Embryonic facial prominence (tissue), 1 donor: Measurements from ENCODE around the gene BTN1A1.
"Not testable (repeated sequence)": the region's sequence is repeated elsewhere in the genome, so short reads cannot be mapped to it uniquely, and the experiment has no call there.

Experiments
- DNase-seq: peaks from one replicate; pipeline ENCODE4 v3.0.0-alpha.2; 2016; ENCODE audit errors: extremely low spot score

The BTN1A1 gene

GRCh38 chr6:26511033-26511432, 10.9 kb downstream of the BTN1A1 start:
- not testable (repeated sequence) for DNase-seq

GRCh38 chr6:26514984-26515383, 14.9 kb downstream of the BTN1A1 start:
- no peak for DNase-seq

DNA sequence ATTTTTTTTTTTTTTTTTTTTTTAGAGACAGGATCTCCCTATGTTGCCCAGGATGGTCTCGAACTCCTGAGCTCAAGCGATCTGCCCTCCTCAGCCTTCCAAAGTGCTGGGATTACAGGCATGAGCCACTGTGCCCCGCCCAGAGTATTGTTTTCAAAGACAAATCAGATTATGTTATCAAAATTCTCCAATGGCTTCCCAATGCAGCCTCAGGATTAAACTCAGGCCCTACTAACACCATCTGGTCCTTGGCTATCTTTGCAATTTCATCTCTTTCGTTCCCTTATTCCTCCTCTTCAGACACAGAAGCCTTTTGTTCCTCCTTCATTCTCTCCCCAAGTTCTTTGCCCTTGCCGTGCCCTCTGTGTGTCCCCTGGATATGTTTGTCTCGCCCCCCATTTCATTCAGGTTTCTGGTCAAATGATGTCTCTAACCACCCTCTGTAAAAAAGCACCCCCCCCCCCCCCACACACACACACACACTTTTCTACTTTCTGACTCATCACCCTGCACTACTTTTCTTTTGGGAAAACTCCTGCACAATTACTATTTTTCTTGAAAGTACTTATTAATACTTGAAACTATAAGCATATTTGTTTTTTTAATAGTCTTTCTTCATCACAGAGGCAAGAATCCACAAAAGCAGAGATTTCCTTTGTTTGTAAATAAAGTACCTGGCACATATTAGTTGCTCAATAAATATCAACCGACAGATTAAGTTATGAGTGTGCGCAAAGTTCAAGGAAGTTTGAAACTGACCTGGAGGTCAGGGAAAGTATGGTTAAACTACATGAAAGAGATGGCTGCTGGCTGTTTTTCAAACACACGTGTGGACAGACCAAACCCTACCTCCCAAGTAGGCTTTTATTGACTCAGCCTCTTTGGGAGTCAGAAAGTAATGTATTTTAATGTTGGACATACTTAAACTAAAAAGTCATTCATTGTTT, 16.7 kb downstream of the BTN1A1 start:
- DNase-seq = no peak

DNA sequence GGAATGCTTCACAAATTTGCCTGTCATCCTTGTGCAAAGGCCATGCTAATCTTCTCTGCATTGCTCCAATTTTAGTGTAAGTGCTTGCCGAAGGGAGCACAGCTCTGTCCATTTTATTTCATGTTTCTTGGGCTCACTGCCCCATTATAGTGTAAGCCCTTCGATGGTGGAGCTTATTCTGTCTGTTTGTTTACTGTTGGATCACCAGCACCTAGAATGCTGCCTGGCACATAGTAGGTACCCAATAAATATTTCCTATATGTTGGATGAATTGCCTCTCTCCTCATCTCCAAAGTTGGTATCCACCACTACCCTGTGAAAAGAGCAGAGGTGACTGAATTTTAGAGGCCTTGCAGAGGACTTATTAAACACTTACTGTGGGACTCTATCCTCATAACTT, 19.3 kb downstream of the BTN1A1 start:
- no peak for DNase-seq

DNA sequence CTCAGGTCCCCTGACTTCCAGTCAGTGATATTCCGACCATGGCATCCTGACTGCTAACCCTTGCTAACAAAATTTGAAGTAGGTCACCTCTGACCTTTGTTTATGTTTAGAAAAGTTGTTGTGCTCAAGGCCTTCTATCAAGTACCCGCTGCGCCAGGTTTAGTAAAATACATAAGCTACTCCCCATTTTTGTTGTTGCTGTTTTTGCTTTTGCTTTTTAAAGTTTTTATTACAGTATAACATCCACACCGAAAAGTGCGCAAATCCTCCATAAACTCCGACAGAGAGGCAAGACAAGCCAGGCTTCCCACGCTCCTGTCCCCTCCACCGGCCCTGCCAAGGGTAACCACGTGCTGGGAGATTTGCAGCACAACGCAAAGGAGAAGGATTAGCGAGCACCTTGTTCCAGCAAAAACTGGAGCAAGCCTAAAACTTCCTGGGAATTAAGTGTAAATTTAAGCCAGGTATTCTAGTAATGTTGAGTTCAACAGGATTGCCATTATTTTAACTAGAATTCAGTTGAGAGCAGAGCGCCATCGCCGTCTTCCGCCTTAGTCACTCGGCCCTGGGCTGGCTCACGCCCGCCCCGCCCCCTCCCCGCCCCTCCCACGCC, 20.2 kb downstream of the BTN1A1 start:
- DNase-seq = peak; percentile 68

DNA sequence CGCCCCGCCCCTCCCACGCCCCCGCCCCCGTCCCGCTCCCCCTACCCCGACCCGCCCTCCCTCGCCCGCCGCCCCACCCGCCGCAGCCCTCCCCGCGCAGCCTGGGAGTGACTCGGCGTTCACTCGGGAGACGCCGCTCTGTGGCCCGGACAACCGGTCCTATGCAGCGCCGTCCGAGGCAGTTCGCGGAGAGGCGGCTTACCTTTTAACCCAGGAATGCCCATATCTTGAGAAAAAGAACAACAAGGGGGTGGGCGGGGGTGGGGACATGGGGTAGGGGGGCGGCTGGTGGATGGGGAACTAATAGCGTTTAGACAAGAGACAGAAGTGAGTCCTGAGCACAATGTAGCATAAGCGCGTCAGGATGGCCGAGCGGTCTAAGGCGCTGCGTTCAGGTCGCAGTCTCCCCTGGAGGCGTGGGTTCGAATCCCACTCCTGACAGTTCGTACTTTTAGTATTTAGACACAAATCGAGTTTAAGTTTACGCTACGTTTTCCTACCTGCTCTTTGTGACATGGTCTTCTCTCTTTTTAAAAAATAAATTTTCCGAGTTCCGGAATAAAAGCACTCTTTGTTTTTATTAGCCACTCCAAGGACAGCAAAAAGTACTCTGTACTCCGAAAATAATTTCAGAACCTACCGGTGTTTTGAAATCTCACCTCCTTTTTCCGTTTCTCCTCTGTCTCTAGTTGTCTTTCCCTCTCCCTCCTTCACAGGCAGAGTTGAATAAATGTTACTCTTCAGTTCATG, 20.9 kb downstream of the BTN1A1 start:
- DNase-seq = peak; percentile 73

DNA sequence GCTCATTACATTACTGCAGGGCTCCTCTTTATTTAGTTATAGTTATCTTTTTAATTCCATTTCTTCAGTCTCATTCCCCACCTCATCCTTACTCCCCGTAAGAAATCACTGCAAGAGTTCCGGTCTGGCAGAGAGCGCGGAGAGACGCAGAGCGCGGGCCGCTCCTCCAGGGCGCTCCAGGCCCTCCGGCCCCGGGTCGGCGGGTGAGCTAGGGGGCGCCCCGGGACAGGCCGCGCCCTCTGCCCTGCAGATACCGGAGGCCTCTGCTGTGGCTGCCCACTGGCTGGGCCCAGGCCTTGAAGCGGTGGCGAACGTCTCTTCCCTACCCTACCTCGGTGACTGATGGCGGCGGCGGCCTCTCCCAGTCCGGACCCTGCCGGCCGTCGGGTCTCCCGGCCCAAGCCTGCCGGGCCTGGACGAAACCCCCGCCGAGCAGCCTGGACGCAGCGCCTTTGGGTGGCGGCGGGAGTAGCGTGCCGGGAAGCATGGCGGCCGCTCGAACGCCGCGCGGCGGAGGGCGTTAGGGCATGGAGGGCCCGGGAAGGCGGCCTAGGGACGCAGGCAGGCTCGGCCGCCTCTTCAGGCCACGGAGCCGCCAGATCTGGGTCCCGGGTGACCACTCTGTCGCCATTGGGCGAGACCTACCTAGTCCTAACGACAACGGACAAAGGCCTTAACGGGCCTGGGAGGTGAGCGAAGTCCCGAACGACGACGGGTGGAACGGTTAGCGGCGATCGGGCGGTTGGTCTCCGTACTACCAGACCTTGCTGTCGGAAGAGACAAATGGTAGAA, 21.7 kb downstream of the BTN1A1 start:
- no peak for DNase-seq

DNA sequence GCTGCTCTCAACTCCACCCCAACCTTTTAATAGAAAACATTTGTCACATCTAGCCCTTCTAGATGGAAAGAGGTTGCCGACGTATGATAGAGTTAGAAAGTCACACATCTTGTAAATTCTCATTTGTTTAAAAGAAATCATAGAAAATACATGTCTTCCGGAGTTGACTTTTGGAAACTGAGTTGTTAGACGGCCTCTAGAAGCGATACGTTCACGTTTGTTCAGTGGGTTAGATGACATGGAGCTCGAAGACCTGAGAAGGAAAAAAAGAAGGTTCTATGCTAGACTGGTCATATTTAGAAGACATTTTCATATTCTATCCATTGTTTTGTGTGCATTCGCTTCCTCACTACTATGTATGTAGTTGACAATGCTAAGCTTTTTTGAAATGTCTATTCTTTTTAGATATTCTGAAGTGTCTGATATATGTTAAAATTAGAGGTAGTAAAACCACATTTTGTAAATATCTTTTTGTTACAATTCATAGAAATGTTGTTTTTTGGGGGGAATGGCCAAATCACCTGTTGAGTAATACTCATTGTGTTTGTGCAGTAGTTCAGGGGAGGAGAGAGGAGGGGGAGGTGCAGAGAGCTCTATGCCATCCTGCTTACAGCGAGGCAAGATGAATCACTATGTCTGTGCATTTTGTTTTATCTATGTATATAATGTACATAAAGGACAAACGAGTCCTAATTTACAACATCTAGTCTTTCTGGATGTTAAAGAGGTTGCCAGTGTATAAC, 22.6 kb downstream of the BTN1A1 start:
- not testable (repeated sequence) for DNase-seq

DNA sequence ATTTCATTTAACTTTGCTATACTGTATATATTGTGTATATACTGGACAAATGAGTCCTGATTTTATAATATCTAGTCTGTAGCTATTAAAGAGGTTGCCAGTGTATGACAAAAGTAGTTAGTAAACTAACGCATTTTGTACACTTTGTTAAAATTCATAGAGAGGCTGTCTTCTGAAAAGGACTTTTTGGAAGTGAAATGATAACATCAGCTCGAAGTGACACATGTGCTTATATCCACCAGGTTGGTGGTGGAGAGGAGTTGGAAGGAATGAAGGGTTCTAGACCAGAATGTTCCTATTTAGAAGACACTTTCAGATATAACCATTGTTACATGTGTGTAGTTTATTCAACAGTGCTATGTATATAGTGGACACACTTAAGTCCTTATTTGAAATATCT, 24.2 kb downstream of the BTN1A1 start:
- DNase-seq = not testable (repeated sequence)

GRCh38 chr6:26524722-26525370, 24.7 kb downstream of the BTN1A1 start:
- no peak for DNase-seq

DNA sequence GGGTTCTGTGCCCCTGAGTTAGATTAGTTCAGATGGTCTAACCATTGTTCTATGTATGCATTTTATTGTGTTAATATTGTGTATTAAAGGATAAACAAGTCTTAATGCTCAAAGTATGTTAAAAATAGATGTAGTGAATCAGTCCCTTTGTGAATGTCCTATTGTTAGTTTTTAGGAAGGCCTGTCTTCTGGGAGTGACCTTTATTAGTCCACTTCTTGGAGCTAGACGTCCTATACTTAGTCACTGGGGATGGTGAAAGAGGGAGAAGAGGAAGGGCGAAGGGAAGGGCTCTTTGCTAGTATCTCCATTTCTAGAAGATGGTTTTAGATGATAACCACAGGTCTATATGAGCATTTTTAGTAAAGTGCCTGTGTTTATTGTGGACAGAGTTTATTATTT, 25.7 kb downstream of the BTN1A1 start:
- no peak for DNase-seq

DNA sequence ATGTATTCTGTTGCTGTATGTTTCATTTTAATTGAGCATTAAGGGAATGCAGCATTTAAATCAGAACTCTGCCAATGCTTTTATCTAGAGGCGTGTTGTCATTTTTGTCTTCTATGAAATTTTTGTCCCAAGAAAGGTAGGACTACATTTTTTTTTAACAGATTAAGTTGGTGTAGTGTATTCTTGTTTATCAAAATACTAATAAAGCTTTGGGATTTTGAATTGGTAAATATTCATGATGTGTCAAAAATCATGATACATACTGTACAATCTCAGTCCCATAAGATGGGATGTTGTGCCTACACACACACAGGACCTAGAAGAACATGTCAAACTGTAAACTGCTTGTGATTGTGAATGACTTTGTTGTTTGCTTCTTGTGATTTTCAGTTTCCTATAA, 26.8 kb downstream of the BTN1A1 start:
- DNase-seq = no peak

DNA sequence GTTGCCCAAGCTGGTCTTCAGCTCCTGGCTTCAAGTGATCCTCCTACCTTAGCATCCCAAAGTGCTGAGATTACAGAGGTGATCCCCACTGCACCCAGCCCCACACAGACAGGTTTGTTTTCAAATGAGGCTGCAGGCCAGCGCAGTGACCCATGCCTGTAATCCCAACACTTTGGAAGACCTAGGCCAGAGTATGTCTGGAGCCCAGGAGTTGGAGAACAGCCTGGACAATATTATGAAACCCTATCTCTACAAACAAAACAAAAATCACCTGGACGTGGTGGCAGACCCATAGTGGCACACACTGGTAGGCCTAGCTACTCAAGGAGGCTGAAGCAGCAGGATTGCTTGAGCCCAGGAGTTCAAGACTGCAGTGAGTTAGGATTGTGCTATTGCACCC, 30.1 kb downstream of the BTN1A1 start:
- no peak for DNase-seq

- DNase-seq = no peak
Observed at GRCh38 chr6:26531897-26532296, 31.8 kb downstream of the BTN1A1 start.

- peak; percentile 76 for DNase-seq
Observed at GRCh38 chr6:26532699-26533531, 32.8 kb downstream of the BTN1A1 start.

DNA sequence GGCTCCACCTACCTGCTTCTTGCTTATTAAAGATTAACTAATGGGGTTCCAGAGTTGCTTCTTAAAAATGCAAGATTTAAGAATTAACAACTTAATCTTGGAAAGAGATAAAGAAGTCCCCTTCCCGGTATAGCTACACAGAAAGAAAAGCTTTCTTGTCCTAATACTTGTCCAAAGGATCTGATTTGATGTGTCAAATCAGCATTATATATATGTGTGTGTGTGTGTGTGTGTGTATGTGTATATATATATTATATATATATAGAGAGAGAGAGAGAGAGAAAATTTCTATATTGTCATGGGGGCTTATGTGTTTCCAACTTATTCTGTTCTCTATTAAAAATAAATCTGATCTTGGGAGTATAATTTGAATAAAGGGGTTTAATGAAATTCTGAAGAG, 33.4 kb downstream of the BTN1A1 start:
- no peak for DNase-seq

DNA sequence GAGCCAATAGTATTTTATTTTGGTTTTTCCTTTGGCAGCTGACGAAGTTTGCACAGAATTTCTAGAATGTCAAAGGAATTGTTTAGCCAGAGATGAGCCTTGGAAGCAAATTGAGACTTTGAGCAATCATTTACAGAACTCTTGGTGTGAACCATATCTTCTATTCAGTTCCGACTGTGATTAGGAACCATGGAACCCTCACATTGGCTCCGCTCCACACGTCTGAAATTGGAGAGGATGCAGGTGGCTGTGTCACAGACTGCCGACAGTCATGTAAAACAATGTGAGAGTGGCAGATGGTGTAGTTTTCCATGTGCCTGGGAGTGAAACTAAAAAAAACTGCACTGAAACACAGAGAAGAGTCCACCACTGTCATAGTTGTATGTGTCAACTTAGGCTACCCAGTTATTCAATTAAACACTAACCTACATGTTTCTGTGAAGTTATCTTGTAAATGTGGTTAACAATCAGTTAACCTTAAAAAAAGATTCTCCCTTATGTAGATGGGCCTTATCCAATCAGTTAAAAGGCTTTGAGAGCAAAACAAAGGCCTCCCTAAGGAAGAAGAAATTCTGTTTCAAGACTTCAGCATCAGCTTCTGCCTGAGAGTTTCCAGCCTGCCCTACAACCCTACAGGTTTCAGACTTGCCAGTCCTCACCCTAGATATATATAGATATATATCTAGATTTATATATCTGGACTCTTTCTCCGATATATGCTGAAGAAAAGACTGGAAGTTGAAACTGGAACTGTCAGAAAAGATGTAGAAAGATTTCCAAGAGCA, 34.8 kb downstream of the BTN1A1 start:
- no peak for DNase-seq

- peak; percentile 58 for DNase-seq
Observed at GRCh38 chr6:26536571-26537159, 36.6 kb downstream of the BTN1A1 start.
